Inferior parietal cortex (tissue), 1 donor: ENCODE results near the gene INCENP.
"Not testable (repeated sequence)": the region's sequence is repeated elsewhere in the genome, so short reads cannot be mapped to it uniquely, and the experiment has no call there.

Experiments
- DNase-seq: peaks from one replicate; pipeline ENCODE4 v3.0.0-alpha.2; 2016; ENCODE audit errors: extremely low spot score

The INCENP gene

DNA sequence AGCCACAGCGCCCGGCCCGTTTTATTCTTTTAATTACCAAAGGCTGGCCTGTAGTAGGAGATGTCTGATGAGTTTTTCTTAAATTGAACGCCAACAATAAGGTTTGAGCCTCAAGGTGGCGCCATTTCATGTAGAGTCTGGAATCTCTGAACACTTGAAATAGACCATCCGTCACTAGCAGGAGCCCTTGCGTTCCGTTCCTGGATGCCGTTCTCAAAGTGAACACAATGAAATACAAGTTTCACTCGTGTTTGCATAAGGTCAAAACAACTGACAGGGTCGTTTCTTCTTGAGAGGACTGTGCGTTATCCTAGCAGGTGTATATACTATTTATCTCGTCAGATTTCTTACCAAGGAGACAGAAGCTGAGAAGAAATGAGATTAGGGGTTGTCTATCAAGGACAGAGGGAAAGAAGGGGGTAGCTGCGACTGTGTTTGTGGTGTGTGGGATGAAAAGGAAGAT, 47.5 kb downstream of the INCENP start:
- DNase-seq = peak; percentile 95

GRCh38 chr11:62172294-62172693, 48.5 kb downstream of the INCENP start:
- DNase-seq = no peak

DNA sequence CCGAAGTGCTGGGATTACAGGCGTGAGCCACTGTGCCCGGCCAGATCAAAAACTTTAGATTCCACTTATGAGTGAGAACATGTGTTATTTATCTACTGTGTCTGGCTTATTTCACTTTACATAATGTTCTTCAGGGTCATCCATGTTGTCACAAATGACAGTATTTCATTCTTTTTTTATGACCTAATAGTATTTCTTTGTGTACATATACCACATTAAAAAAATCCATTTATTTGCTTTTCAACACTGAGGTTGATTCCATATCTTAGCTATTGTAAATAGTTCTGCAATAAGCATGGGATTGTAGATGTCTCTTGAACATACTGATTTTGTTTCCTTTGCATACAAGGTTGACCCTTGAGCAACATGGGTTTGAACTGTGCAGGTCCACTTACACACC, 53.0 kb downstream of the INCENP start:
- DNase-seq = no peak

DNA sequence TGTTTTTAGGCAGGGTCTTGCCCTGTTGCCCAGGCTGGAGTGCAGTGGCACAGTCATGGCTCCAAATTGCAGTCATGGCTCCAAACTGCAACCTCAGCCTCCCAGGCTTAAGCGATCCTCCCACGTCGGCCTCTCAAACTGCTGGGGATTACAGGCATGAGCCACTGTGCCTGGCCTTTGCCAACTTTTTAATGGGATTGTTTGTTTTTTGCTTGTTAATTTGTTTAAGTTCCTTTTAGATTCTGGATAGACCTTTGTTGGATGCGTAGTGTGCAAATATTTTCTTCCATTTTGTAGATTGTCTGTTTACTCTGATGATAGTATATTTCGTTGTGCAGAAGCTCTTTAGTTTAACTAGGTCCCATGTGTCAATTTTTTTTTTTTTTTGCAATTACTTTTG, 56.2 kb downstream of the INCENP start:
- DNase-seq = no peak

DNA sequence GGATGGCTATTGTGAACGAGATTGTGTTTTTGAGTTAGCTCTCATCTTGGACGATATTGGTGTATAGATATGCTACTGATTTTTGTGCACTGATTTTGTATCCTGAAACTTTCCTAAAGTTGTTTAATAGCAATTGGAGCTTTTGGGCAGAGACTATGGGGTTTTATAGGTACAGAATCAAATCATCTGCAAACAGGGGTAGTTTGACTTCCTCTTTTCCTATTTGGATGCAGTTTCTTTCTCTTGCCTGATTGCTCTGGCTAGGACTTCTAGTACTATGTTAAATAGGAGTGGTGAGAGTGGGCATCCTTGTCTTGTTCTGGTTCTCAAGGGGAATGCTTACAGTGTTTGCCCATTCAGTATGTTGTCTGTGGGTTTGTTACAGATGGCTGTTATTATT, 57.3 kb downstream of the INCENP start:
- DNase-seq = no peak

DNA sequence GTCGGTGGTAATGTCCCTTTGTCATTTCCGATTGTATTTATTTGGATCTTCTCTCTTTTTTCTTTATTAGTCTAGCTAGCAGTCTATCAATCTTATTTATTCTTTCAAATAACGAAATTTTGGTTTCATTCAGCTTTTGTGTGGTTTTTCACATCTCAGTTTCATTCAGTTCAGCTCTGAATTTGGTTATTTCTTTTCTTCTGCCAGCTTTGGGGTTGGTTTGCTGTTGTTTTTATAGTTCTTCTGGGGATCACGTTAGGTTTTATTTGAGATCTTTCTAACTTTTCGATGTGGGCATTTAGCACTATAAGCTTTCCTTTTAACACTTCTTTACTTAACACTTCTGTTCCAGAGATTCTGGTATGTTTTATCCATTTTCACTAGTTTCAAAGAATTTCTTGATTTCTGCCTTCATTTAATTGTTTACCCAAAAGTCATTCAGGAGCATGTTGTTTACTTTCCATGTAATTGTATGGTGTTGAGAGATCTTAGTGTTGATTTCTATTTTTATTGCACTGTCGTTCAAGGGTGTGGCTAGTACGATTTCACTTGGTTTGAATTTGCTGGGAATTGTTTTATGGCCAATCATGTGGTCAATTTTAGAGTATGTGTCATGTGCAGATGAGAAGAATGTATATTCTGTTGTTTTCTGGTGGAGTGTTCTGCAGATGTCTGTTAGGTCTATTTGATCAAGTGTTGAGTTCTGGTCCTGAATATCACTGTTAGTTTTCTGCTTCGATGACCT, 58.5 kb downstream of the INCENP start:
- DNase-seq = no peak

GRCh38 chr11:62186195-62186594, 62.4 kb downstream of the INCENP start:
- DNase-seq = no peak

DNA sequence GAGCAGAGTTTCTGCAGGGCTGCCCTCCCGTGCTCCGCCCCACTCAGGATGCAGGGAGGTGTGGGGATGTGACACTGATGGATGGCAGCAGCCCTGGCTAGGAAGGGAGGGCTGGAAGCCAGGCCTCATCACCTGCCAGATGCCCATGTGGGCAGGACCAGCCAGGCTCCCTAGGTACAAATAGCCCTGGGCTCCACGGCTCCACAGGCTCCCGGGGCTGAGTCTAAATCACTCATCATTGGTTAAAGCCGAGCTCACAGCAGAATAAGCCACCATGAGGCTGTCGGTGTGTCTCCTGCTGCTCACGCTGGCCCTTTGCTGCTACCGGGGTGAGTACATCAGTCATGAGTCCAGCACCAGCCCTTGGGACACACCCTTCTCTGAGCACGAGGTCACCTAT, 66.2 kb downstream of the INCENP start, which contains the start of gene SCGB1D1:
Gene SCGB1D1 (plus strand): TSS at position 206 of the 400 bp plus-strand sequence. CDS start 69 bp downstream, at position 275.
- DNase-seq = no peak

- no peak for DNase-seq
Observed at GRCh38 chr11:62193952-62194351, 70.1 kb downstream of the INCENP start.

GRCh38 chr11:62195010-62195409, 71.2 kb downstream of the INCENP start:
- DNase-seq = not testable (repeated sequence)

DNA sequence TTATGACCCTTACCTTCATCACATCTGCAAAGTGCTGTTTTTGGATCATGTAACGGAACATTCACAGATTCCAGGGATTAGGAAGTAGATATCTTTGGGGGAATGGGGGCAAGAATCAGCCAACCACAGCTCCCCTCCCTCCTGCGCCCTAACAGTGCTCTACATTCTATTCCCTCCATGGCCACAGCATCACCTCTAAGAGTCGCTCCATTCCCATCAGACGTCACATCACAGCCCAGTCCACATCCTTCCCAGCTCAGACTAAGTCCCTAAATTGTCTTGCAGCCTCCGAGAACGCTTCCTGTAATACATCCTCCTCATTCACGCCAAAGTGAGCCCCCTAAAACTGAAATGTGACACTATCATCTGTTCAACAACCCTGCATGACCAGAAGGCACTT, 72.1 kb downstream of the INCENP start:
- no peak for DNase-seq

DNA sequence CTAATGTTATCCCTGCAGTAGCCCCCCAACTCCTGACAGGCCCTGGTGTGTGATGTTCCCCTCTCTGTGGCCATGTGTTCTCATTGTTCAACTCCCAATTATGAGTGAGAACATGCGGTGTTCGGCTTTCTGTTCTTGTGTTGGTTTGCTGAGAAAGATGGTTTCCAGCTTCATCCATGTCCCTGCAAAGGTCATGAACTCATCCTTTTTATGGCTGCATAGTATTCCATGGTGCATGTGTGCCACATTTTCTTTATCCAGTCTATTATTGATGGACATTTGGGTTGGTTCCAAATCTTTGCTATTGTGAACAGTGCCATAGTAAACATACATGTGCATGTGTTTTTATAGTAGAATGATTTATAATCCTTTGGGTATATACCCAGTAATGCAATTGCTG, 73.6 kb downstream of the INCENP start:
- DNase-seq = not testable (repeated sequence)

DNA sequence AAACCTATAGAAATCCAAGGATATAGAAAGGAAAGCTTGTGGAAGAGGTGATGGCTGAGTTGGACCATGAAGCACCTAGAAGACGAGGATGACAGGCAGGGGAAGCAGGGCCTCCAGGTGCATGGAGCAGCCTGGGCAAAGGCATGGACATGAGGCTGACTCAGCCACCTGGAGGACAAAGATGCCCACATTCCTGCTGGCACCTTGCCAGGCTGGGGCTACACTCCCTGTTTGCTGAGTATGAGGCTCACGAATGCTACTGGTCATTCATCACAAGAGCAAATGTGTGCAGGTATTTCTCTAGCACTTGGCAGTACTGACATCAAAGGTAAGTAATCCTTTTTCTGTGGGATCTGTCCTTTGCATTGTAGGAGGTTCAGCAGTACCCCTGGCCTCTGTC, 77.6 kb downstream of the INCENP start:
- no peak for DNase-seq
